ENCODE results near the gene SERPINE3. TPM values are rescaled to one million over a fixed set of nuclear protein-coding genes. Genes with fewer than 3 reads are reported as not detected.

The SERPINE3 gene
- polyA plus RNA-seq, 1 of the 3 experiments (the other 2 are of a cell fraction): not detected

DNA sequence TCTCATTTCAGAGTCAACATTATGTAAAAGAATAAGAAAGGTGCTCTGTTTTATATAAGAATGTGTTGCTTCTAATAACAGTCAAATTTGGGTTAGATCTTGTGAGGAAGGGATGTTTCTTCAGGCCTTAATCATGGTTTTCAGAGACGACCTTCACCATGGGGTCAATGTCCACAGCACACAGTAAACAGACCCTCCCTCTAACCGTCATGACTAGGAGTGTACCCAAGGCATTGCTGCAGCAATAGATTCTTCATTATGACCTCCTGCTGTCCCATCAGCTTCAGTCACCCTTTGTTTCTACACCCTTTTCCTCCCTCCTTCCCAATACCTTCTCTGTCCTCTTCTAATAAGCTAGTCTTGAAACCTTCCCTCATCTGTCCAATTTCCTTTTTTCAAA, 15.7 kb downstream of the SERPINE3 start:
- Histone ChIP-seq H3F3A (replicated peaks; ENCODE audit: insufficient read depth) (no peaks in the 10 kb centered on the region), H3K9me3 (no peaks in the 10 kb centered on the region), H3K9me2 (no peaks in the 10 kb centered on the region), H3K9ac (no peak overlapping the region), H3K4me1 (ENCODE audit: control insufficient read depth in 1 of 2, insufficient read depth in 2 of 2, low read depth in 1 of 2, low read length in 1 of 2) (no peaks in the 10 kb centered on the region), H3K27me3 (ENCODE audit: insufficient read depth) (no peaks in the 10 kb centered on the region), H3K27ac (ENCODE audit: low read depth in 2 of 2, low read length in 1 of 2) (no peak overlapping the region), H3K4me3 (ENCODE audit: low read depth in 2 of 2, low read length in 1 of 2) (no peak overlapping the region), H3K79me2 (ENCODE audit: insufficient read depth) (no peaks in the 10 kb centered on the region), H3K4me2 (no peak overlapping the region), H3K36me3 (replicated peaks in 1 of 2; ENCODE audit: control insufficient read depth in 1 of 2, insufficient read depth in 2 of 2, low read length in 1 of 2) (peaks cover 3 to 7% of the 10 kb centered on the region in 2 experiments), H2AFZ (ENCODE audit: low read depth) (no peak overlapping the region), H4K20me1 (ENCODE audit: insufficient read depth) (no peaks in the 10 kb centered on the region)
- POLR2A ChIA-PET: no interaction called here
- 85% methylated on average over 2 of the region's 2 CpGs for WGBS (ENCODE audit: low lambda C conversion rate)
- CTCF ChIA-PET: interaction anchor here (1.1 to 1.5 kb wide), 2 partner anchors 67 to 69 kb away, joined by 3 read pairs; no protein-coding TSS in a partner anchor
- no peak for DNase-seq
- TF ChIP-seq SMC3 (IDR thresholded peaks at IDR 0.05; ENCODE audit: low read depth, low read length) (no peak), GATA2 (CRISPR knock-in tag; IDR thresholded peaks at IDR 0.05) (no peak), YY1 (IDR thresholded peaks at IDR 0.05; ENCODE audit: low read depth) (no peak), RFX5 (IDR thresholded peaks at IDR 0.05; ENCODE audit: low read length) (no peak), ELF1 (IDR thresholded peaks at IDR 0.05) (no peak), TCF12 (IDR thresholded peaks at IDR 0.05) (no peak), MEF2A (IDR thresholded peaks at IDR 0.05; ENCODE audit: borderline replicate concordance, low read depth) (no peak), POLR2AphosphoS5 (IDR thresholded peaks at IDR 0.05; ENCODE audit: low read depth, low read length) (no peak), RAD21 (IDR thresholded peaks at IDR 0.05; ENCODE audit: low read length) (no peak), MXI1 (IDR thresholded peaks at IDR 0.05; ENCODE audit: low read depth, low read length) (no peak), FOXM1 (IDR thresholded peaks at IDR 0.05; ENCODE audit: low read depth) (no peak), TEAD4 (IDR thresholded peaks at IDR 0.05; ENCODE audit: borderline replicate concordance, insufficient read depth) (no peak), RXRA (IDR thresholded peaks at IDR 0.05; ENCODE audit: borderline replicate concordance, low read depth) (no peak), RCOR1 (IDR thresholded peaks at IDR 0.05; ENCODE audit: low read length) (no peak), FOSL2 (IDR thresholded peaks at IDR 0.05; ENCODE audit: borderline replicate concordance, low read depth) (no peak), NFIC (IDR thresholded peaks at IDR 0.05; ENCODE audit: borderline replicate concordance) (no peak), EP300 (IDR thresholded peaks at IDR 0.05; ENCODE audit: borderline replicate concordance in 1 of 2, low read depth in 1 of 2, low read length in 1 of 2) (no peak)
- TF ChIP-seq, protein P1, sequence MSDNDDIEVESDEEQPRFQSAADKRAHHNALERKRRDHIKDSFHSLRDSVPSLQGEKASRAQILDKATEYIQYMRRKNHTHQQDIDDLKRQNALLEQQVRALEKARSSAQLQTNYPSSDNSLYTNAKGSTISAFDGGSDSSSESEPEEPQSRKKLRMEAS (IDR thresholded peaks at IDR 0.05; ENCODE audit: low read depth): no peak
- TF ChIP-seq, protein P2, sequence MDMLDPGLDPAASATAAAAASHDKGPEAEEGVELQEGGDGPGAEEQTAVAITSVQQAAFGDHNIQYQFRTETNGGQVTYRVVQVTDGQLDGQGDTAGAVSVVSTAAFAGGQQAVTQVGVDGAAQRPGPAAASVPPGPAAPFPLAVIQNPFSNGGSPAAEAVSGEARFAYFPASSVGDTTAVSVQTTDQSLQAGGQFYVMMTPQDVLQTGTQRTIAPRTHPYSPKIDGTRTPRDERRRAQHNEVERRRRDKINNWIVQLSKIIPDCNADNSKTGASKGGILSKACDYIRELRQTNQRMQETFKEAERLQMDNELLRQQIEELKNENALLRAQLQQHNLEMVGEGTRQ (IDR thresholded peaks at IDR 0.05; ENCODE audit: borderline replicate concordance, low read depth, low read length): no peak

DNA sequence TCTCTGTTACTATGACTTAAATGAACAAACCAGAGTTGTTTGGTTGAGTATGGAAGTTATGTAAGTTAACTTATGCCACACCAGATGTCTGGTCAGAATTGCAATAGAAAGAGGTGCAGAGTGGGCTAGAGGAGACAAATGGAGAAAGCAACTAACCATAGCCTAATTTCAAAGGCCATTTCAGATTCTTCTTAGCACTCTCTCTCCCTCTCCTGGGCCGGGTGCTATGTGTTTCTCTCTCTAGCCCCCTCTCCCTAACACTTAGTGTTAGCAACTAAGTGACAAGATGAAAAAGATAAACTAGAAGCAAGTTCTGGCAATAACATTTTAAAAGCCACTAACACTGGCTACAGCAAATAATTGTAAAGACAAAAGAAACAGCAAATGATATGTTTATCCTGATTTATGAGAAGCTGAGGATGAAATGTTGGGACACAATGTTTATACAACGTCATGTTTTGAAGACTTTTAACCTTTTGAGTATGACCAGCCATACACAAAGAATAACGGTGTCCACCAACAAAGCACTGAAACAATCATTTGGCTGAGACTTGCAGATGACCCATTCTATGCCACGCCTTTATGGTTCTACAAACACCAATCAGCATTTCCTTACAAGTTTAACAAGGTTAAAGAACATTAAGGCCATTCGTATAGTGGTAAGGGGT, 18.6 kb downstream of the SERPINE3 start:
- ChIA-PET POLR2A (no interaction called here), CTCF (no interaction called here)
- Histone ChIP-seq H3K9me2 (no peaks in the 10 kb centered on the region), H3K4me1 (ENCODE audit: control insufficient read depth in 1 of 2, insufficient read depth in 2 of 2, low read depth in 1 of 2, low read length in 1 of 2) (no peaks in the 10 kb centered on the region), H3K27ac (ENCODE audit: low read depth in 2 of 2, low read length in 1 of 2) (no peak overlapping the region), H3F3A (replicated peaks; ENCODE audit: insufficient read depth) (no peaks in the 10 kb centered on the region), H3K9ac (no peak overlapping the region), H3K9me3 (no peaks in the 10 kb centered on the region), H3K4me3 (ENCODE audit: low read depth in 2 of 2, low read length in 1 of 2) (no peak overlapping the region), H4K20me1 (ENCODE audit: insufficient read depth) (no peaks in the 10 kb centered on the region), H3K4me2 (no peak overlapping the region), H3K36me3 (replicated peaks in 1 of 2; ENCODE audit: control insufficient read depth in 1 of 2, insufficient read depth in 2 of 2, low read length in 1 of 2) (peaks cover 22 to 31% of the 10 kb centered on the region in 2 experiments), H3K27me3 (ENCODE audit: insufficient read depth) (no peaks in the 10 kb centered on the region), H2AFZ (ENCODE audit: low read depth) (no peak overlapping the region), H3K79me2 (ENCODE audit: insufficient read depth) (no peaks in the 10 kb centered on the region)
- TF ChIP-seq JUND (IDR thresholded peaks at IDR 0.05): no peak
- WGBS (ENCODE audit: low lambda C conversion rate): 91% methylated on average over 5 of the region's 5 CpGs
- DNase-seq: no peak

Measured in SK-N-SH (cell line).